ENCODE data around the gene DOCK4.

DNA sequence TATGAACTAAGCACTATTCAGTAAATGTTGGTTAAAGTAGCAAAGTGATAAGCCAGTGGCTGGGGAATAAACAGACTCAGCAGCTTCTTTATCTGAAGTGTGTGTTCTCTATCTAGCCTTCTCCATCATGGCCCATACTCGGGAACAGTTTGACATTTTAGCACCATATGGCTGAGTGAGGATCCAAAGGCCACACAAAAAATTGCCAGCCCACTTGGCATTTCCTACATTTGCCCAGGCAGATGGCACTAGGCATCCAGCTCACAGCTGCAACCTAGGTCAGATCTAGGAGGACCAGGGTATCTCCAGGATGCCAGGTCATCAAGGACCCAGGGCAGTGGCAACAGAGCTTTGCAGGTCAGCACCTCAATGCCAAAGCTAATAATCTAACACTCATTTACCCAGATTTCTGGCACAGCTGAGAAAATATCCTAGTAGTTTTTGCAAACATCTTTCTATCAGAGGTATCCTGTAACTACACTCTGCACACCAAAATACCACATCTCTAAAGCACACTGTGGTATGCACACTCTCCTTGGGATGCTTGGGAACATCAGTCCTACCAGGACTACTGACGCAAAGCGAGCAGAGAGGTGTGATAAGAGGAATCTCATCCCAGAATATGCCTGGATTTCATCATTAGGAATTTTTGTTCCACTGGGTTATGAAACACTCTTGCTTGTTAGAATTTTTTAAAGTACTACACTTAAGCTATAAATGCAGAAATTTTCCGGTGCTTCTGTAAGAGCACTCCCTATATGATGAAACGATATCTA, 61.7 kb downstream of the DOCK4 start:
- TF ChIP-seq FOXP1 (CRISPR knock-in tag; IDR thresholded peaks at IDR 0.05; ENCODE audit: borderline replicate concordance) (no peak), ESRRA (CRISPR knock-in tag; IDR thresholded peaks at IDR 0.05; ENCODE audit: borderline replicate concordance) (no peak)
- TF ChIP-seq, protein P1, sequence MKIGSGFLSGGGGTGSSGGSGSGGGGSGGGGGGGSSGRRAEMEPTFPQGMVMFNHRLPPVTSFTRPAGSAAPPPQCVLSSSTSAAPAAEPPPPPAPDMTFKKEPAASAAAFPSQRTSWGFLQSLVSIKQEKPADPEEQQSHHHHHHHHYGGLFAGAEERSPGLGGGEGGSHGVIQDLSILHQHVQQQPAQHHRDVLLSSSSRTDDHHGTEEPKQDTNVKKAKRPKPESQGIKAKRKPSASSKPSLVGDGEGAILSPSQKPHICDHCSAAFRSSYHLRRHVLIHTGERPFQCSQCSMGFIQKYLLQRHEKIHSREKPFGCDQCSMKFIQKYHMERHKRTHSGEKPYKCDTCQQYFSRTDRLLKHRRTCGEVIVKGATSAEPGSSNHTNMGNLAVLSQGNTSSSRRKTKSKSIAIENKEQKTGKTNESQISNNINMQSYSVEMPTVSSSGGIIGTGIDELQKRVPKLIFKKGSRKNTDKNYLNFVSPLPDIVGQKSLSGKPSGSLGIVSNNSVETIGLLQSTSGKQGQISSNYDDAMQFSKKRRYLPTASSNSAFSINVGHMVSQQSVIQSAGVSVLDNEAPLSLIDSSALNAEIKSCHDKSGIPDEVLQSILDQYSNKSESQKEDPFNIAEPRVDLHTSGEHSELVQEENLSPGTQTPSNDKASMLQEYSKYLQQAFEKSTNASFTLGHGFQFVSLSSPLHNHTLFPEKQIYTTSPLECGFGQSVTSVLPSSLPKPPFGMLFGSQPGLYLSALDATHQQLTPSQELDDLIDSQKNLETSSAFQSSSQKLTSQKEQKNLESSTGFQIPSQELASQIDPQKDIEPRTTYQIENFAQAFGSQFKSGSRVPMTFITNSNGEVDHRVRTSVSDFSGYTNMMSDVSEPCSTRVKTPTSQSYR (CRISPR knock-in tag; IDR thresholded peaks at IDR 0.05): no peak
